Measurements from ENCODE around the gene MCTP2. TPM values are rescaled to one million over a fixed set of nuclear protein-coding genes. Genes with fewer than 3 reads are reported as not detected.

MCTP2 gene
- polyA plus RNA-seq, 3 donors, result 2.4 to 7.4 (median 7.3) TPM

DNA sequence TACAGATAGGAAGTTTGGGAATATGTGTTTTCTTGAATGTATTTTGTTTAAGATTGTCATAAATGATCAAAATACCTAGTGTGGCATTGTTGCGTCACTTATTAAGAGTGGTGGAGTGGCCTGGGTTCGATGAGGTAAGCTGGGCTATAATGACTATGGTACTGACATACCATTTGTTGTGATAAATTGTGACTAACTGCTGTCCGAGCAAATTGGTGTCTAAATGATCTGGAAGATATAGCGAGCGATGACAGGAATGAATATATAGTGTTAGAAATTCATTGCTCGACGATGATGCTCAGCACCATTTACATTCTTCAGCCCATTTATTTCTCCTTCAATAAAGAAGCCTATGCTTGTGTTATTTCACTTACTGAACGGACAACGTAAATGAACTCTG lies 123.3 kb downstream of the MCTP2 start:
- no peaks in the 10 kb centered on the region for H3K4me1 ChIP-seq (ENCODE audit: control insufficient read depth in 1 of 2, insufficient read depth in 2 of 2, low read length in 2 of 2)
- Mint-ChIP-seq H3K4me3 (no peak overlapping the region), H3K27me3 (ENCODE audit: low read depth in 3 of 3) (no peaks in the 10 kb centered on the region), H3K27ac (no peak overlapping the region), H3K9me3 (peaks cover 0 to 3% (median 0%) of the 10 kb centered on the region in 7 donors), H3K36me3 (peaks cover 26 to 70% of the 10 kb centered on the region in 2 donors), H3K4me1 (no peaks in the 10 kb centered on the region)
- H3K9ac ChIP-seq (ENCODE audit: insufficient read depth, low read length, poor library complexity, severe bottlenecking), result no peak overlapping the region
- TF ChIP-seq CTCF (IDR thresholded peaks at IDR 0.05), result no peak
- H3K9me3 ChIP-seq (replicated peaks in 1 of 2; ENCODE audit: control insufficient read depth in 1 of 2, insufficient read depth in 1 of 2, low read length in 2 of 2), result no peaks in the 10 kb centered on the region
- no peak overlapping the region for H3K4me3 ChIP-seq (replicated peaks in 1 of 3; ENCODE audit: low read depth in 2 of 3, low read length in 3 of 3)
- no peaks in the 10 kb centered on the region for H4K20me1 ChIP-seq (ENCODE audit: insufficient read depth, low read length)
- H3K4me2 ChIP-seq (replicated peaks; ENCODE audit: extremely low read depth, low read length, poor library complexity, severe bottlenecking), result no peak overlapping the region
- H3K36me3 ChIP-seq (replicated peaks in 1 of 2; ENCODE audit: control insufficient read depth in 1 of 2, insufficient read depth in 2 of 2, low read length in 2 of 2), result peaks cover 0 to 38% of the 10 kb centered on the region in 2 donors
- intact Hi-C loops (cut with micrococcal nuclease), result no loop called here
- no peak for DNase-seq
- H3K27ac ChIP-seq (ENCODE audit: low read depth in 1 of 2, low read length in 2 of 2), result no peak overlapping the region
- H2AFZ ChIP-seq (ENCODE audit: insufficient read depth, low read depth, low read length, poor library complexity, severe bottlenecking), result no peak overlapping the region
- WGBS (ENCODE audit: insufficient coverage), result 100% methylated on average over 2 of the region's 9 CpGs
- H3K79me2 ChIP-seq (ENCODE audit: insufficient read depth, low read length), result no peaks in the 10 kb centered on the region
- H3K27me3 ChIP-seq (ENCODE audit: control insufficient read depth in 2 of 2, insufficient read depth in 2 of 2, low read length in 2 of 2), result no peaks in the 10 kb centered on the region

- Histone ChIP-seq H3K9ac (ENCODE audit: insufficient read depth, low read length, poor library complexity, severe bottlenecking) (no peak overlapping the region), H4K20me1 (ENCODE audit: insufficient read depth, low read length) (no peaks in the 10 kb centered on the region), H3K4me3 (replicated peaks in 1 of 3; ENCODE audit: low read depth in 2 of 3, low read length in 3 of 3) (no peak overlapping the region), H3K4me1 (ENCODE audit: control insufficient read depth in 1 of 2, insufficient read depth in 2 of 2, low read length in 2 of 2) (no peaks in the 10 kb centered on the region), H3K36me3 (replicated peaks in 1 of 2; ENCODE audit: control insufficient read depth in 1 of 2, insufficient read depth in 2 of 2, low read length in 2 of 2) (peaks cover 0 to 25% of the 10 kb centered on the region in 2 donors), H3K4me2 (replicated peaks; ENCODE audit: extremely low read depth, low read length, poor library complexity, severe bottlenecking) (no peak overlapping the region), H3K27ac (ENCODE audit: low read depth in 1 of 2, low read length in 2 of 2) (no peak overlapping the region), H2AFZ (ENCODE audit: insufficient read depth, low read depth, low read length, poor library complexity, severe bottlenecking) (no peak overlapping the region), H3K79me2 (ENCODE audit: insufficient read depth, low read length) (no peaks in the 10 kb centered on the region), H3K9me3 (replicated peaks in 1 of 2; ENCODE audit: control insufficient read depth in 1 of 2, insufficient read depth in 1 of 2, low read length in 2 of 2) (no peaks in the 10 kb centered on the region), H3K27me3 (ENCODE audit: control insufficient read depth in 2 of 2, insufficient read depth in 2 of 2, low read length in 2 of 2) (no peaks in the 10 kb centered on the region)
- 100% methylated on average over 2 of the region's 3 CpGs for WGBS (ENCODE audit: insufficient coverage)
- no peaks in the 10 kb centered on the region for H3K9me3 Mint-ChIP-seq
- peaks cover 3% of the 10 kb centered on the region for H3K4me1 Mint-ChIP-seq
- peaks cover 0 to 1% (median 0%) of the 10 kb centered on the region in 3 donors for H3K27me3 Mint-ChIP-seq (ENCODE audit: low read depth in 3 of 3)
- no peak overlapping the region for H3K4me3 Mint-ChIP-seq
- DNase-seq, result no peak
- H3K27ac Mint-ChIP-seq, result no peak overlapping the region
- peaks cover 39 to 74% of the 10 kb centered on the region in 2 donors for H3K36me3 Mint-ChIP-seq
- intact Hi-C loops (cut with micrococcal nuclease), result no loop called here
- no peak for TF ChIP-seq CTCF (IDR thresholded peaks at IDR 0.05)
Measured at GRCh38 chr15:94359716-94360115, 128.4 kb downstream of the MCTP2 start.

Data from CD14-positive monocyte (primary cell).